ENCODE data around the gene GPT2.

DNA sequence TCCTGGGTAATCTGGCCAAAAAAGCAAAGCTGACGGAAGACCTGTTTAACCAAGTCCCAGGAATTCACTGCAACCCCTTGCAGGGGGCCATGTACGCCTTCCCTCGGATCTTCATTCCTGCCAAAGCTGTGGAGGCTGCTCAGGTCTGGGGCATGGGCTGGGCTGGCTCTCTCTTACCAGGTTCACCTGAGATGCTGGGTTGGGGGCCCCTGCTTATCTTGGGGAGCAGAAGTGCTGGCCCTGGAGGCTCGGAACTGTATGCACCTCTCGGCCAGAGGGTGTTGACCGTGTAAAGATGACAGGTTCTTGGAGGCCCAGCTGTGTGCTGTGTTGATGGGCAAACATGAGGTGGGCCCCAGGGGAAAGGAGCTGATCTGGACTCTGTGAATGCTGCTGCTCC is 40.2 kb downstream of the GPT2 start:
- TF ChIP-seq, protein P1, sequence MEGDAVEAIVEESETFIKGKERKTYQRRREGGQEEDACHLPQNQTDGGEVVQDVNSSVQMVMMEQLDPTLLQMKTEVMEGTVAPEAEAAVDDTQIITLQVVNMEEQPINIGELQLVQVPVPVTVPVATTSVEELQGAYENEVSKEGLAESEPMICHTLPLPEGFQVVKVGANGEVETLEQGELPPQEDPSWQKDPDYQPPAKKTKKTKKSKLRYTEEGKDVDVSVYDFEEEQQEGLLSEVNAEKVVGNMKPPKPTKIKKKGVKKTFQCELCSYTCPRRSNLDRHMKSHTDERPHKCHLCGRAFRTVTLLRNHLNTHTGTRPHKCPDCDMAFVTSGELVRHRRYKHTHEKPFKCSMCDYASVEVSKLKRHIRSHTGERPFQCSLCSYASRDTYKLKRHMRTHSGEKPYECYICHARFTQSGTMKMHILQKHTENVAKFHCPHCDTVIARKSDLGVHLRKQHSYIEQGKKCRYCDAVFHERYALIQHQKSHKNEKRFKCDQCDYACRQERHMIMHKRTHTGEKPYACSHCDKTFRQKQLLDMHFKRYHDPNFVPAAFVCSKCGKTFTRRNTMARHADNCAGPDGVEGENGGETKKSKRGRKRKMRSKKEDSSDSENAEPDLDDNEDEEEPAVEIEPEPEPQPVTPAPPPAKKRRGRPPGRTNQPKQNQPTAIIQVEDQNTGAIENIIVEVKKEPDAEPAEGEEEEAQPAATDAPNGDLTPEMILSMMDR (IDR thresholded peaks at IDR 0.05; ENCODE audit: low read depth, low read length), result no peak
- no peak for TF ChIP-seq POLR2A (IDR thresholded peaks at IDR 0.05; ENCODE audit: extremely low read depth, insufficient read length)
